Cortex of kidney (tissue), 1 donor: ENCODE results near the gene DUOXA2.
"Not testable (repeated sequence)": the region's sequence is repeated elsewhere in the genome, so short reads cannot be mapped to it uniquely, and the experiment has no call there.

Source experiments
- DNase-seq: peaks from one replicate; lab custom pipeline; 2025; lab: John Stamatoyannopoulos, UW

The DUOXA2 gene

GRCh38 chr15:45095661-45096060 is 18.5 kb upstream of the DUOXA2 start:
- DNase-seq, result no peak

GRCh38 chr15:45097466-45097865 is 16.7 kb upstream of the DUOXA2 start:
- DNase-seq, result no peak

- no peak for DNase-seq
Observed at GRCh38 chr15:45099549-45100165, 14.5 kb upstream of the DUOXA2 start.

GRCh38 chr15:45100884-45101625 is 13.1 kb upstream of the DUOXA2 start:
- DNase-seq, result no peak

GRCh38 chr15:45101749-45102148 is 12.4 kb upstream of the DUOXA2 start:
- no peak for DNase-seq

- no peak for DNase-seq
Observed at GRCh38 chr15:45102226-45102625, 11.9 kb upstream of the DUOXA2 start.

- not testable (repeated sequence) for DNase-seq
Observed at GRCh38 chr15:45104170-45104569, 10.0 kb upstream of the DUOXA2 start.

GRCh38 chr15:45105586-45105985 is 8.5 kb upstream of the DUOXA2 start:
- DNase-seq, result no peak

- DNase-seq, result no peak
Observed at GRCh38 chr15:45106002-45106790, 7.9 kb upstream of the DUOXA2 start.

- DNase-seq, result no peak
Observed at GRCh38 chr15:45107941-45108630, 6.0 kb upstream of the DUOXA2 start.

GRCh38 chr15:45110256-45110820 is 3.8 kb upstream of the DUOXA2 start:
- no peak for DNase-seq

- no peak for DNase-seq
Observed at GRCh38 chr15:45111390-45112142, 2.6 kb upstream of the DUOXA2 start.

GRCh38 chr15:45112143-45112590 is 2.0 kb upstream of the DUOXA2 start:
- DNase-seq, result no peak

GRCh38 chr15:45112591-45113379 is 1.3 kb upstream of the DUOXA2 start:
- DNase-seq, result no peak

GRCh38 chr15:45113380-45113990 is 641 bp upstream of the DUOXA2 start:
- DNase-seq, result no peak

GRCh38 chr15:45114751-45115085 is 592 bp downstream of the DUOXA2 start:
- no peak for DNase-seq

- no peak for DNase-seq
Observed at GRCh38 chr15:45115312-45115820, 1.2 kb downstream of the DUOXA2 start.

- no peak for DNase-seq
Observed at GRCh38 chr15:45116006-45116481, 1.9 kb downstream of the DUOXA2 start.

- no peak for DNase-seq
Observed at GRCh38 chr15:45116482-45117307, 2.6 kb downstream of the DUOXA2 start.
